Liver (tissue), 3 donors: ENCODE results near the gene RGMA.

Experiments
- CTCF ChIP-seq: fragments of 150-350 bp; IDR thresholded peaks from 2 replicates; pipeline ENCODE4 v1.5.1; 2017; ENCODE audit warnings: improper control_type of control experiment, low read depth, low read length; ENCODE audit not compliant: missing input control
- FOXA1 ChIP-seq: IDR thresholded peaks from 2 replicates; pipeline ENCODE4 v1.6.1; 2016; ENCODE audit warnings: antibody characterized with exemption
- HNF4G ChIP-seq: IDR thresholded peaks from 2 replicates; pipeline ENCODE4 v1.6.1; 2016; ENCODE audit warnings: antibody characterized with exemption
- JUND ChIP-seq, 2 donors: IDR thresholded peaks; 2 replicates each; pipeline ENCODE4 v1.6.1; 2016; ENCODE audit warnings: antibody characterized with exemption in 2 of 2
- MAX ChIP-seq: IDR thresholded peaks from 2 replicates; pipeline ENCODE4 v1.6.1; 2016; ENCODE audit warnings: antibody characterized with exemption
- NR2F2 ChIP-seq: IDR thresholded peaks from 2 replicates; pipeline ENCODE4 v1.6.1; 2016; ENCODE audit warnings: antibody characterized with exemption
- RAD21 ChIP-seq, 2 donors: IDR thresholded peaks; 2 replicates each; pipeline ENCODE4 v1.6.1; 2016; ENCODE audit warnings: antibody characterized with exemption in 2 of 2, mild to moderate bottlenecking in 2 of 2
- YY1 ChIP-seq: IDR thresholded peaks from 2 replicates; pipeline ENCODE4 v1.6.1; 2016; ENCODE audit warnings: antibody characterized with exemption, mild to moderate bottlenecking
- donor health status: healthy.
- donor health status: healthy.

- no peak for TF ChIP-seq CTCF
- TF ChIP-seq RAD21 (IDR thresholded peaks at IDR 0.05): no peak
- TF ChIP-seq YY1: no peak
- TF ChIP-seq NR2F2: no peak
- no peak for TF ChIP-seq JUND (IDR thresholded peaks at IDR 0.05)
- TF ChIP-seq HNF4G: no peak
- TF ChIP-seq MAX: no peak
- no peak for TF ChIP-seq FOXA1
Observed at GRCh38 chr15:93051236-93052089, 37.5 kb downstream of the RGMA start.
